COLO668 (cell line): ENCODE data around the gene SFI1.
"Not testable (repeated sequence)": the region's sequence is repeated elsewhere in the genome, so short reads cannot be mapped to it uniquely, and the experiment has no call there.

ENCODE experiments used
- DNase-seq: peaks from one replicate; lab custom pipeline; 2025; ENCODE audit not compliant: unreplicated experiment; lab: John Stamatoyannopoulos, UW

The SFI1 gene

DNA sequence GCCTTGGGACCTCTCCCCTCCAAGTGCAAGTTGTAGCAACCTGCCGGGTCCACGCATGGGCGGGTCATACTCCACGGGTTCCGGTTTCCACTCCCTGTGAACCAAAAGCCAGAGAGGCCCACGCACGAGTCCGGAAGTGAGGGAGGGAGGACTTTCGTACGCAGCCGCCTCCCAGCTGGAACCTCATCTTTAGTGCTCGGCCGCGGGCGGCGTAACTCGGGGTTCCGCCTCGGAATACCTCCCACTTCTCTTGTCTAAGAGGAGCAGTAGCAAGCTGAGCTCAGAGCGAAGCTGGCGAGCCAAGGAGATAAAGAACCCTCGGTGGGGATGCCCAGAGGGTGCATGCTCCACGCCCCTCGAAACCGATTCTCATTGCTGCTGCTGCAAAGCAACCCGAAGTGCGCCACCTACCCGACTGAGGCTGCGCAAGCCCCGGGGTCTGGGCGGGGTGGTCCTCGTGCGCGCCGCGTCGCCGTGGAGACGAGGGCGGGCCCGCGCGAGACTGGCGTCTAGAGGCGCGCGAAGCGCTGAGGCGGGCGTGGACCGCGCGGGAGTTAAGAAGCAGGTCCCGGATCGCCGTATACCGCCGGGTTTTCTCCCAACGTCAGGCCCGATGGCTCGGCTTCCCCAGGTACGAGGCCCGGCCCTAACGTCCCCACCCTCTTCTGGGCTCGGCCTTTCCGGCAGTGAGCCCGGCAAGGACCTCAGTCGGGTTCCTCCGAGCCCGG, at the start of gene SFI1:
Gene SFI1 (plus strand): TSS at position 530 of the 728 bp plus-strand sequence. CDS start 11,749 bp downstream, outside the sequence.
- peak; percentile 95 for DNase-seq

GRCh38 chr22:31446767-31447166, 49.6 kb upstream of the SFI1 start:
- DNase-seq = no peak

GRCh38 chr22:31447337-31447736, 49.0 kb upstream of the SFI1 start:
- no peak for DNase-seq

DNA sequence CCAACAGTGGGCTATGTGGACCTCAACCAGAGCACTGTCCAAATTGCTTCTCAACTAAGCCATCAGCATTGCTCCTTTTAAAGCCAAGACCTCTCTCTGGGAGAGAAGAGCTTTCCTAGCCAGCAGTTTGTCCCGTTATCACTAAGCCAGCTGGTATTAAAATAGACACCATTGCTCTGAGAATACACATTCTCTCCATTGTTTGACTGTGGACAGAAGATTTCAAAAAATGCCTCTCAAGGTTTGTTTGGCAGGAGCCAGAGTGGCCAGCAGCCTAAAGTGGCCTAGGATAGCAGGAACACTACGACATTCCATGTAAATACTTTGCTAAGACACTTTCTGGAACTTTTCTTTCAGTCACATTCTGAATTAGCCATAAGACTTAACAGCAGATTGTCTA, 48.0 kb upstream of the SFI1 start:
- no peak for DNase-seq

DNA sequence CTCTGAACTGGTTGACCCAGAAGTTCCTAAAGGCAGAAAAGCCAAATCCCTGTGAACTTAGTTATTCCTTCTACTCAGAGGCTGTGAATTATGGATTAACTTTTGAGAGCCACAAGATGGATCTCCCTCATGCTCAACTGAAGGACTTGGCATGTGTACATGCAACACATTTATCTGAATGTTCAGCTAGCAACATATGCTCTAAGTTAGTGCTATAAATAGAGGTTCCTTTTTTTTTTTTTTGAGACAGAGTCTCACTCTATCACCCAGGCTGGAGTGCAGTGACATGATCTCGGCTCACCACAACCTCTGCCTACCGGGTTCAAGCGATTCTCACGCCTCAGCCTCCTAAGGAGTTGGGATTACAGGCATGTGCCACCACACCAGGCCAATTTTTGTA, 46.8 kb upstream of the SFI1 start:
- DNase-seq = no peak

GRCh38 chr22:31451709-31452571, 44.4 kb upstream of the SFI1 start:
- no peak for DNase-seq

DNA sequence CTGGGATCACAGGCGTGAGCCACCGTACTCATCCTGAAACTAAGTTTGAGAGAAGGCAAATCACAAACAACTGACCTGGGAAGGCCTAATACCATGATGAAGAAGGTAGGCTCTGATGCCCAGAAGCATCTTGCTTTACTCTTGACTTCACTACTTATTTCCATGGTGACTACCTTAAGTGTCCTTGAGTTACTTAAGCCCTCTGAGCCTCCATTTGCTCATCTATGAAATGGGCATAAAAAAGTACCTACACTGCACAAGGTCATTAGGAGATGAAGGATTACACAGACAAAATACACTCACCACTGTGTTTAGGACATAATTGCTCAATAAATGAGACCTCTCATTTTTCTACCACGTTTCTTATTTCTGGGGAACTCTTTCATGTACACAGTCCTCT, 34.6 kb upstream of the SFI1 start:
- DNase-seq = no peak

DNA sequence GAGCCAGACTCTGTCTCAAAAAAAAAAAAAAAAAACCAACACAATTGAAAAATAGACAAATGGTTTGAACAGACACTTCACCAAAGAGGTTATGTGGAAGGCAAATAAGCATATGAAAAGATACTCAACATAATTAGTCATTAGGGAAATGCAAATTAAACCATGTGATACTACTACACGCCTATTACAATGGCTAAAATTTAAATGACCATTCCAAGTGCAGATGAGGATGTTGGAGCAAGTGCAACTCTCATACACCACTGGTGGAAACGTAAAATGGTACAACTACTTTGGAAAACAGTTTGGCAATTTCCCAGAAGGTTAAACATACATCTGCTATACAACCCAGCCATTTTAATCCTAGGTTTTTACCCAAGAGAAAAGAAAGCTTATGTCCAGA, 31.0 kb upstream of the SFI1 start:
- DNase-seq = no peak

DNA sequence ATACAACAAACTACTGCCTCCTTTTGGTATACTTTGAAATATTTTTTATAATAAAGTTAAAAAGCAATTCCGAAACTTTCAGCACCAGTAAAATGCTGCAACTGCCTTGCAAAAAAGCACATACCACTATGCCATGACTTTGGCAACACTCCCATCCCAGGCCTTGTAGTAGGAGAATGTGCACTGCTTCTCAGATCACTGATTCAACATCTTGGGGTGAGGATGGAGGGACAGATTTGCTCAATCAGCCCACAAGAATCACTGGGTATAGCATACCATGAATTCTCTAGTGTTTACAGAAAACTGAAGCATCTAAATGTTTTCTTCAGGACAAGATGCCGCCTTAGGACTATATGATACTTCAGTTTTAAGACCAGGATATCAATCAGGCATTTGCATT, 21.6 kb upstream of the SFI1 start:
- no peak for DNase-seq

GRCh38 chr22:31475800-31476199, 20.5 kb upstream of the SFI1 start:
- DNase-seq = no peak

GRCh38 chr22:31477329-31477728, 19.0 kb upstream of the SFI1 start:
- no peak for DNase-seq

DNA sequence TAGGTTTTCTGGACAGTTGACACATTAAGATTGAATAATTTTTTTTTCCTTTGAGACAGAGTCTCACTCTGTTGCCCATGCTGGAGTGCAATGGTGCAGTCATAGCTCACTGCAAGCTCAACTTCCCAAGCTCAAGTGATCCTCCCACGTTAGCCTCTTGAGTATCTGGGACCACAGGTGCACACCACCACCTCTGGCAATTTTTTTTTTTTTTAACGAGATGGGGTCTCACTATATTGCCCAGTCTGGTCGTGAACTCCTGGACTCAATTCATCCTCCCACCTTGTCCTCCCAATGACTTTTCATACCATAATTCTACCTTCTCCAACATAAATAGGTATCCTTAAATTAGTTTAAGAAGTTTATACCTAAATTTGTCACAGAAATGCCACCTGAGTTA, 15.2 kb upstream of the SFI1 start:
- no peak for DNase-seq

DNA sequence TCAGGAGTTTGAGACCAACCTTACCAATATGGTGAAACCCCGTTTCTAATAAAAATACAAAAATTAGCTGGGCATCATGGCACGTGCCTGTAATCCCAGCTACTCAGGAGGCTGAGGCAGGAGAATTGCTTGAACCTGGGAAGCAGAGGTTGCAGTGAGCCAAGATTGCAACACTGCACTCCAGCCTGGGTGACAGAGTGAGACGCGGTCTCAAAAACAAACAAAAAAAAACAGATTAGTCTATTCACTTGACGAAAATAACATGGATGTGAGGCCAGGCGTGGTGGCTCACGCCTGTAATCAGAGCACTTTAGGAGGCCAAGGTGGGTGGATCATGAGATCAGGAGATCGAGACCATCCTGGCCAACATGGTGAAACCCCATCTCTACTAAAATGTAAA, 13.9 kb upstream of the SFI1 start:
- DNase-seq = not testable (repeated sequence)

- not testable (repeated sequence) for DNase-seq
These were observed 10.0 kb upstream of the SFI1 start for GRCh38 chr22:31486369-31486768.

DNA sequence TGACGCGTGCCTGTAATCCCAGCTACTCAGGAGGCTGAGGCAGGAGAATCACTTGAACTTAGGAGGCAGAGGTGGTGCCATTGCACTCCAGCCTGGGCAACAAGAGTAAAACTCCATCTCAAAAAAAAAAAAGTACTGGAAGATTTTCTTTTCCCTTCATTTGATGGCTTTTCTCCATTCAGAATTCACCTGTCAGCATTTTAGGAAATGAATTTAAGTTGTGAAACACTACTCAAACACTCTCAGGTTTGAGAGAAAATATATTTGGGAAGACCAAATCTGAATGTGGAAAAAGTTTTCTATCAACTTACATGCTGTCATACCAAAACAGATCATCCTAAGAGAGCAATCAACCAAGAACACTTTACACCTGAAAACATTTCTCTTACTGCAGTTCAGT, 9.4 kb upstream of the SFI1 start:
- DNase-seq = no peak

- DNase-seq = no peak
These were observed 7.9 kb upstream of the SFI1 start for GRCh38 chr22:31488346-31488883.

DNA sequence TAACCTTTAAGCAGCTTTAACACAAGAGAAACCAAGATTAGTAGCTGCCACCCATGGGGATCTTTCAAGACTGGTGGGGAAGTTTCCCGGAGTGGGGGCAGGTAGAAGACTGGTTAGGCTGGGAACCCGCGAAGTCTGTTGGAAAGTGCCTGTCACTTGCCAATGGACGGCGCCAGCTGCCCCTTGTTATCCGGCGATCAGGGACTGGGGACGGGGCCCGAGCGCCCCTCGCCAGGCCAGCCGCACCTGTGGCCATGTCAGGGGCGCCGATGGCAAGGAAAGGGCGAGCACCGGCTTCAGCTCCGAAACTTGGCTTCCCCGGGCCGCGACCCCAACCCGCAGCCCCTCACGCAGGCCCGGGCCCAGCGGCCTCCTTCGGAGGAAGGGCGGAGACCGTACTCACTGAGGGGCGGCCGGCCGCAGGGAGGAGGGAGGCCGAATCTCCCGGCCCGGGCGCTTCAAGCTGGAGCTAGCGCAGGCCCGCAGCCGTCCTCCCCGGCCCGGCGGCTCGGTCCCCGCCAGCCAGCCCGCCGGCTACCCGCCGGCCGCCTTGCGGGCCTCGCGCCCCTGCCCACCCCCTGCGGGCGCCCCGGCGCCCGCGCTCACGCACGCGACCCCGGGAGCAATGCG, 7.2 kb upstream of the SFI1 start:
- DNase-seq = peak; percentile 56

- DNase-seq = peak; percentile 87
These were observed 6.5 kb upstream of the SFI1 start, which contains the start of gene EIF4ENIF1 for GRCh38 chr22:31489632-31490495. EIF4ENIF1 (minus strand) TSS chr22:31489842; CDS start chr22:31488718, 1,124 bp downstream.

GRCh38 chr22:31490496-31490925, 5.8 kb upstream of the SFI1 start:
- DNase-seq = peak; percentile 56

DNA sequence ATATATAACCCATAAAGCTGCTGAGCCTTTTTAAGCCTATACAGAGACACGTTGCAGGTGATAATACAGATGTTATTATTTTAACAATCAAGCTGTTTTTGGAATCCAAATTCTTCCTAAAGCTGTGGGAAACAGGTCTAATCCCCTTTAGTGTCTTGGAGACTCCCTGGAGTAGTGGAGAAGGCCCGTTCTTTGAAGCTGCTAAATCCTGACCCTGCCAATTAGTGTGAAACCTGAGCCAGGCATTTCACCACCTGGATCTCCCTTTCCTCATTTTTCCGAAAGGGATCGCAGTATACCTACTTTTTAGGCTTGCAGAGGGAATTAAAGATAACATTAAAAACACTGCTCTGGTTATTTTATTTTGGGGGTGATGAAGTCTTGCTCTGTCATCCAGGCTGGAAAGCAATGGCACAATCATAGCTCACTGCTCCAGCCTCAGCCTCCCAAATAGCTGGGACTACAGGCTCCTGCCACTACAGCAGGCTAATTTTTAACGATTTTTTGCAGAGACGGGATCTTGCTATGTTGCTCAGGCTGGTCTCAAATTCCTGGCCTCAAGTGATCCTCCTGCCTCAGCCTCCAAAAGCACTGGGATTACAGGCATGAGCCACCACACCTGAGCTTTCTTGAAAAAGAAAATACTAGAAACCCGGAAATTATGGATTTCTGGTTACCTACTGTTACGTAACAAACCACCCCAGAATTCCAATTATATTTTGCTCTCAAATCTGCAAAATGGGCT, 4.9 kb upstream of the SFI1 start:
- no peak for DNase-seq
